A549 treated with dexamethasone at 1 μM for 4 hours (cell line): ENCODE measurements around the gene FA2H. TPM values are rescaled to one million over a fixed set of nuclear protein-coding genes. Genes with fewer than 3 reads are reported as not detected.

Experiments
- total RNA-seq: library from RNA; stranded (reverse); fragments of 200-300 nt; extraction: Qiagen RNA extraction; gene quantifications from 5 replicates; pipeline ENCODE4 v1.2.3, GENCODE V29; 2022

The FA2H gene
- total RNA-seq: 33.9 to 39.3 TPM (median 36.9 TPM) in 5 replicates

GRCh38 chr16:74774223-74775139 is at the start of gene FA2H:
TSS of gene FA2H (minus strand) at chr16:74774820. CDS start at chr16:74774755, 65 bp downstream.

GRCh38 chr16:74700438-74701225 is 74.0 kb downstream of the FA2H start, which contains the start of gene MLKL:
TSS of gene MLKL (minus strand) at chr16:74700862. CDS start at chr16:74695757, 5,105 bp downstream.

DNA sequence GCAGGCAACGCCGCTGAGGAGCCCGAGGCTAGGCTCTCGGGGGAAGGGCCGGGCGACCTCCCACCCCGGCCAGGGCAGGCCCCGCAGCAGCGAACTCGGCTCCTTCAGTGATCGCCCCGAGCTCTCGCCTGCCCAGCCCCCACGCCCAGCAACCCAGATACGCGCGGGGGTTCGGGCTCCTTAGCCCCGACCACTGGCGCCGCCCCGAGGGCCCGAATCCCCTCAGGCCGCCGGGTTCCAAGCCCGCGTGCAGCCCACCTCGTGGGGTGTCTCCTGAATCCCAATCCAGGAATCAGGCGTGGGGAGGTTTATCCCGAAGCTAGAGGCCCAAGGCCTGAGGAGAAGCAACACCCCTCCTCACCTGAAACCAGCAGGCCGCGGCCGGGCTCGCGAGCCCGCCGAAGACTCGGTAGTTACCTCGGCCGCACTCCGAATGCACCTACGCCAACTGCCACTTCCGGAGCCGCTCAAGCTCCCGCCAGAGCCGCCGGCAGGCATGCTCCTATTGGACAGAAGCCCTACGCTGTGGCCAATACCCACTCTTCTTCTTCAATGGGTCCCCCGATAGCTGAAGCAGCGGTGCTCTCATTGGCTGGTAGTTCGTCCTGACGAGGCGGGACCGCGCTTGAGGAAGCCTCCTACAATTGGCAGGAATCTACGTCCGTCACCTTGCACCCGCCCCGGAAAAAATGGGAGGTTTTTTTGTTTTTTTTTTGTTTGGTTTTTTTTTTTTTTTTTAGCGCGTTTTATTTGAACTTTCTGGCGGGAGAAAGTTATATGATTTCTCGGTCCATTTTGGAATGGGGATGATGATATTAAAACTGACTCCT is 108.0 kb downstream of the FA2H start, which contains the start of gene RFWD3:
RFWD3 (minus strand) TSS at position 453 of the 830 bp plus-strand sequence. CDS start 5,428 bp downstream, outside the sequence.

Other genes starting within 250 kb of the FA2H start
- 46.4 to 60.3 TPM (median 57.7 TPM) in 5 replicates for gene GLG1, start 167.7 kb downstream of the FA2H start, total RNA-seq
- gene RFWD3, start 107.9 kb downstream of the FA2H start, total RNA-seq: 32.9 to 43.7 TPM (median 39.7 TPM) in 5 replicates
- gene MLKL, start 74.0 kb downstream of the FA2H start, total RNA-seq: 45.2 to 52.4 TPM (median 50.1 TPM) in 5 replicates
- 17.2 to 27.1 TPM (median 25.0 TPM) in 5 replicates for gene WDR59, start 210.3 kb upstream of the FA2H start, total RNA-seq
- 17.4 to 25.6 TPM (median 24.1 TPM) in 5 replicates for gene ZNRF1, start 224.2 kb upstream of the FA2H start, total RNA-seq